ENCODE data around the gene FPGS.

- TF ChIP-seq POLR2AphosphoS5 (IDR thresholded peaks at IDR 0.05) (no peak), EP300 (IDR thresholded peaks at IDR 0.05) (no peak)
- TF ChIP-seq, protein P1, sequence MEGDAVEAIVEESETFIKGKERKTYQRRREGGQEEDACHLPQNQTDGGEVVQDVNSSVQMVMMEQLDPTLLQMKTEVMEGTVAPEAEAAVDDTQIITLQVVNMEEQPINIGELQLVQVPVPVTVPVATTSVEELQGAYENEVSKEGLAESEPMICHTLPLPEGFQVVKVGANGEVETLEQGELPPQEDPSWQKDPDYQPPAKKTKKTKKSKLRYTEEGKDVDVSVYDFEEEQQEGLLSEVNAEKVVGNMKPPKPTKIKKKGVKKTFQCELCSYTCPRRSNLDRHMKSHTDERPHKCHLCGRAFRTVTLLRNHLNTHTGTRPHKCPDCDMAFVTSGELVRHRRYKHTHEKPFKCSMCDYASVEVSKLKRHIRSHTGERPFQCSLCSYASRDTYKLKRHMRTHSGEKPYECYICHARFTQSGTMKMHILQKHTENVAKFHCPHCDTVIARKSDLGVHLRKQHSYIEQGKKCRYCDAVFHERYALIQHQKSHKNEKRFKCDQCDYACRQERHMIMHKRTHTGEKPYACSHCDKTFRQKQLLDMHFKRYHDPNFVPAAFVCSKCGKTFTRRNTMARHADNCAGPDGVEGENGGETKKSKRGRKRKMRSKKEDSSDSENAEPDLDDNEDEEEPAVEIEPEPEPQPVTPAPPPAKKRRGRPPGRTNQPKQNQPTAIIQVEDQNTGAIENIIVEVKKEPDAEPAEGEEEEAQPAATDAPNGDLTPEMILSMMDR (IDR thresholded peaks at IDR 0.05), result no peak
Measured at GRCh38 chr9:127809002-127809539, 6.4 kb downstream of the FPGS start.

All from stomach (tissue), 4 donors.